HepG2 (cell line): ENCODE measurements around the gene NACC2. TPM values are rescaled to one million over a fixed set of nuclear protein-coding genes. Genes with fewer than 3 reads are reported as not detected.

Source experiments
- ATAC-seq: fragments of 200-7000 bp; cut with Tn5 transposase; 3 replicates; pipeline ENCODE4 v1.9.1; 2020; ENCODE audit warnings: mild to moderate bottlenecking, moderate library complexity
- BruUV-seq: library from RNA; stranded (reverse); fragments of 400-500 nt; replicated peaks from 2 replicates; lab custom pipeline; 2021; lab: Mats Ljungman, UMichigan
- CTCF ChIA-PET: fragments of 300-600 bp; formaldehyde crosslinking; extraction: SDS; loops from one replicate; lab custom pipeline; 2021; ENCODE audit warnings: low total read pairs, inconsistent platforms, low intra/inter-chr PET ratio; lab: Yijun Ruan, JAX
- POLR2A ChIA-PET: fragments of 350-600 bp; sonication (Branson Sonifier 250); formaldehyde crosslinking; loops from one replicate; lab custom pipeline; 2020; ENCODE audit warnings: antibody characterized with exemption, inconsistent platforms; lab: Yijun Ruan, JAX
- DNase-seq: peaks from one replicate; pipeline ENCODE4 v3.0.0-alpha.2; 2015; ENCODE audit warnings: low spot score
- FAIRE-seq: peaks from 3 replicates; lab custom pipeline; 2011; peaks lifted over from hg19 to GRCh38; lab: Jason Lieb, UNC
- H2AFZ ChIP-seq: one replicate; pipeline ENCODE4 v1.6.1; 2011; ENCODE audit warnings: low read length, inconsistent platforms
- H3K27ac ChIP-seq: fragments of 300-600 bp; 3 replicates; pipeline ENCODE4 v1.8.0; 2011; ENCODE audit warnings: mixed run types, mild to moderate bottlenecking, mixed read lengths, low read length, inconsistent platforms; ENCODE audit not compliant: insufficient read depth; ENCODE audit errors: extremely low read length
- H3K27me3 ChIP-seq, 2 experiments: fragments of 200-600 bp in 1 of 2; 2 replicates in 1 of 2; 3 replicates in 1 of 2; pipeline versions ENCODE4 v1.6.0 to v1.8.0; 2011; ENCODE audit warnings: low read length in 2 of 2, mild to moderate bottlenecking in 2 of 2, moderate library complexity in 2 of 2, inconsistent platforms in 1 of 2; ENCODE audit not compliant: insufficient read depth in 2 of 2, control insufficient read depth in 1 of 2
- H3K36me3 ChIP-seq, 2 experiments: fragments of 200-600 bp in 1 of 2; replicated peaks in 1 of 2; 2 replicates in 1 of 2; 3 replicates in 1 of 2; pipeline versions ENCODE4 v1.5.1 to v1.8.0; 2011; ENCODE audit warnings: low read length in 2 of 2, inconsistent platforms in 1 of 2; ENCODE audit not compliant: insufficient read depth in 2 of 2, control insufficient read depth in 1 of 2
- H3K4me1 ChIP-seq: 2 replicates; pipeline ENCODE4 v1.5.1; 2012; ENCODE audit warnings: low read length, inconsistent platforms; ENCODE audit not compliant: insufficient read depth
- H3K4me2 ChIP-seq: 2 replicates; pipeline ENCODE4 v1.6.0; 2011; ENCODE audit warnings: low read depth, low read length, inconsistent platforms
- H3K4me3 ChIP-seq, 3 experiments: fragments of 200-600 bp in 1 of 3; sonication (generic), shearing (Covaris generic) in 1 of 3; replicated peaks in 1 of 3; 2 replicates each; pipeline ENCODE4 v1.5.1; 2011 to 2016; ENCODE audit warnings: low read length in 3 of 3, inconsistent platforms in 2 of 3, low read depth in 2 of 3, mild to moderate bottlenecking in 2 of 3, control low read depth in 1 of 3, mixed read lengths in 1 of 3; ENCODE audit not compliant: insufficient read depth in 1 of 3
- H3K79me2 ChIP-seq: one replicate; pipeline ENCODE4 v1.6.1; 2011; ENCODE audit warnings: low read length, inconsistent platforms; ENCODE audit not compliant: insufficient read depth
- H3K9ac ChIP-seq: 2 replicates; pipeline ENCODE4 v1.6.0; 2011; ENCODE audit warnings: mild to moderate bottlenecking, low read depth, low read length, inconsistent platforms; ENCODE audit not compliant: insufficient read depth
- H3K9me3 ChIP-seq: 2 replicates; pipeline ENCODE4 v1.5.1; 2012; ENCODE audit warnings: mild to moderate bottlenecking, low read length
- H4K20me1 ChIP-seq: 2 replicates; pipeline ENCODE4 v1.6.0; 2011; ENCODE audit warnings: inconsistent platforms, mild to moderate bottlenecking, low read length, moderate library complexity; ENCODE audit not compliant: insufficient read depth
- ADNP ChIP-seq: sonication (generic); formaldehyde crosslinking; IDR thresholded peaks from 2 replicates; pipeline ENCODE4 v1.4.0; 2020; ENCODE audit warnings: missing genetic modification reagents
- BCL6 ChIP-seq: IDR thresholded peaks from 2 replicates; pipeline ENCODE4 v1.6.1; 2016; ENCODE audit warnings: missing genetic modification reagents, missing compliant biosample characterization
- KDM1A ChIP-seq: IDR thresholded peaks from 2 replicates; pipeline ENCODE4 v1.6.1; 2016; ENCODE audit warnings: missing compliant biosample characterization
- MAFG ChIP-seq: sonication (generic); formaldehyde crosslinking; IDR thresholded peaks from 2 replicates; pipeline ENCODE4 v1.5.1; 2020; ENCODE audit warnings: mild to moderate bottlenecking, missing genetic modification reagents
- MAZ ChIP-seq, 2 experiments: sonication (generic) in 1 of 2; formaldehyde crosslinking in 1 of 2; IDR thresholded peaks; 2 replicates each; pipeline versions ENCODE4 v1.5.0 to v1.6.1; 2012 to 2020; ENCODE audit warnings: low read depth in 2 of 2, mild to moderate bottlenecking in 2 of 2, borderline replicate concordance in 1 of 2, improper control_type of control experiment in 1 of 2, low read length in 1 of 2, missing genetic modification reagents in 1 of 2, moderate library complexity in 1 of 2
- SP5 ChIP-seq: IDR thresholded peaks from 2 replicates; pipeline ENCODE4 v1.6.1; 2016; ENCODE audit warnings: low read depth, borderline replicate concordance
- UBTF ChIP-seq: sonication (generic); formaldehyde crosslinking; IDR thresholded peaks from 2 replicates; pipeline ENCODE4 v1.4.0; 2020; ENCODE audit warnings: mild to moderate bottlenecking, missing genetic modification reagents
- ZNF354B ChIP-seq: sonication (generic); formaldehyde crosslinking; IDR thresholded peaks from 2 replicates; pipeline ENCODE4 v1.8.0; 2022; ENCODE audit warnings: mild to moderate bottlenecking, missing genetic modification reagents
- ZNF451 ChIP-seq: sonication (generic); formaldehyde crosslinking; IDR thresholded peaks from 2 replicates; pipeline ENCODE4 v1.5.0; 2020; ENCODE audit warnings: mild to moderate bottlenecking, missing genetic modification reagents
- ZNF597 ChIP-seq: sonication (generic); formaldehyde crosslinking; IDR thresholded peaks from 2 replicates; pipeline ENCODE4 v1.5.0; 2020; ENCODE audit warnings: missing genetic modification reagents
- ZNF687 ChIP-seq: sonication (generic); formaldehyde crosslinking; IDR thresholded peaks from 2 replicates; pipeline ENCODE4 v1.5.1; 2020; ENCODE audit warnings: mild to moderate bottlenecking, missing genetic modification reagents, moderate library complexity
- ZNF740 ChIP-seq: sonication (generic); formaldehyde crosslinking; IDR thresholded peaks from 2 replicates; pipeline ENCODE4 v1.4.0; 2020; ENCODE audit warnings: missing genetic modification reagents
- WGBS: methylation state at CpG from one replicate; pipeline ENCODE4 v1.1.6; 2017; ENCODE audit warnings: low lambda C conversion rate; 5-methylcytosine and 5-hydroxymethylcytosine counted together
- in situ Hi-C: cut with HindIII; loops from 2 replicates; pipeline ENCODE4 v1.10.0; 2017; ENCODE audit warnings: low pct_unique_long_range_greater_than_20kb; ENCODE audit not compliant: extremely low pct_ligation_motif_present
- intact Hi-C: fragments of 100-400 bp; cut with micrococcal nuclease; formaldehyde crosslinking; loops from one replicate; pipeline ENCODE4 v1.10.0; 2022; ENCODE audit not compliant: unreplicated experiment
- polyA plus RNA-seq, 8 experiments: library from polyadenylated mRNA; depleted of rRNA in 3 of 8; stranded (reverse) in 7 of 8; unstranded in 1 of 8; fragments of >200 nt; fragmentation: Illumina TruSeq in 4 of 8; extraction: Trizol in 4 of 8; gene quantifications; 2 replicates each; pipeline versions ENCODE4 v1.2.1 to v1.2.3, GENCODE V29; 2011 to 2016; ENCODE audit warnings: low read depth in 4 of 8, missing spikeins in 1 of 8, mixed read lengths in 1 of 8; ENCODE audit not compliant: insufficient read depth in 1 of 8
- total RNA-seq, 5 experiments: library from RNA; depleted of rRNA; stranded (reverse); fragments of >200 nt; fragmentation: Illumina TruSeq; extraction: Trizol; gene quantifications; 2 replicates each; pipeline ENCODE4 v1.2.3, GENCODE V29; 2016; ENCODE audit warnings: low read depth in 1 of 5

NACC2 gene
- total and polyA plus RNA-seq, 2 of the 13 experiments (the other 11 are each of a cell fraction or from before 2014, with no cell fraction given): 5.9 to 12.3 TPM

- peak overlapping the region in 1 of 3 experiments; percentile 32; a peak in 1 of 6 replicates for H3K4me3 ChIP-seq
- no TSS peak for BruUV-seq
- no peak overlapping the region for H3K27ac ChIP-seq
- H2AFZ ChIP-seq: no peak overlapping the region
- CTCF ChIA-PET: no interaction called here
- FAIRE-seq (no peak), DNase-seq (no peak), ATAC-seq (peak; percentile 10)
- POLR2A ChIA-PET: interaction anchor here (1.3 to 2.5 kb wide), 2 partner anchors 17 to 107 kb away, joined by 3 to 9 read pairs; no protein-coding TSS in a partner anchor
- no peaks in the 10 kb centered on the region for H3K79me2 ChIP-seq
- 1% methylated on average over 16 of the region's 30 CpGs for WGBS
- intact Hi-C loops (no loop called here), in situ Hi-C loops (loop anchor here (10.0 kb wide), 1 partner anchor 136 kb away; the partner anchor contains the start of gene UBAC1)
- peak overlapping the region; percentile 61 for H3K4me2 ChIP-seq
- H3K27me3 ChIP-seq: peaks cover 17 to 70% of the 10 kb centered on the region in 2 experiments
- H4K20me1 ChIP-seq: no peaks in the 10 kb centered on the region
- H3K4me1 ChIP-seq: peaks cover 77% of the 10 kb centered on the region
- H3K9ac ChIP-seq: no peak overlapping the region
- H3K9me3 ChIP-seq: no peaks in the 10 kb centered on the region
- H3K36me3 ChIP-seq: no peaks in the 10 kb centered on the region
- no peak for TF ChIP-seq ZNF354B
- TF ChIP-seq MAZ (IDR thresholded peaks at IDR 0.05; ENCODE audit: borderline replicate concordance, low read depth, low read length): no peak
- TF ChIP-seq MAZ (CRISPR knock-in tag; IDR thresholded peaks at IDR 0.05; ENCODE audit: low read depth): 0 out of 2 replicates have a peak, but pooled peaks have one; percentile 39
- no peak for TF ChIP-seq MAFG (CRISPR knock-in tag)
- 0 out of 2 replicates have a peak, but pooled peaks have one; percentile 18 for TF ChIP-seq ADNP (CRISPR knock-in tag)
- TF ChIP-seq BCL6: 0 out of 2 replicates have a peak, but pooled peaks have one; percentile 41
- TF ChIP-seq KDM1A: peak; percentile 80; the same call in 1 of the 2 replicates
- TF ChIP-seq ZNF740 (CRISPR knock-in tag): peak; percentile 60; the same call in 1 of the 2 replicates
- no peak for TF ChIP-seq ZNF597 (CRISPR knock-in tag)
- 0 out of 2 replicates have a peak, but pooled peaks have one; percentile 31 for TF ChIP-seq SP5 (CRISPR knock-in tag)
- peak; percentile 51; the same call in 1 of the 2 replicates for TF ChIP-seq ZNF687 (CRISPR knock-in tag)
- TF ChIP-seq ZNF451: 0 out of 2 replicates have a peak, but pooled peaks have one; percentile 41
- peak; percentile 36; the same call in 1 of the 2 replicates for TF ChIP-seq UBTF (CRISPR knock-in tag)
Observed at GRCh38 chr9:136100700-136101614, 5.9 kb upstream of the NACC2 start.
